ENCODE measurements around the gene F10. TPM values are rescaled to one million over a fixed set of nuclear protein-coding genes. Genes with fewer than 3 reads are reported as not detected.

The F10 gene
- total RNA-seq, 1 donor from 2014 or later, result 8.9 TPM

GRCh38 chr13:113145911-113146598 is 23.5 kb downstream of the F10 start:
- no peak for ATAC-seq
- Histone ChIP-seq H3K27ac (no peak overlapping the region), H3K36me3 (no peaks in the 10 kb centered on the region), H3K27me3 (ENCODE audit: low read depth) (no peaks in the 10 kb centered on the region), H3K9me3 (no peaks in the 10 kb centered on the region), H3K4me3 (no peak overlapping the region), H3K4me1 (no peaks in the 10 kb centered on the region)
- intact Hi-C loops (cut with DNase I), result no loop called here
- no peak for DNase-seq
- TF ChIP-seq CTCF (IDR thresholded peaks at IDR 0.05), result no peak

- Histone ChIP-seq H3K36me3 (no peaks in the 10 kb centered on the region), H3K4me3 (no peak overlapping the region), H3K27ac (no peak overlapping the region), H3K9me3 (no peaks in the 10 kb centered on the region), H3K4me1 (peaks cover under 1% of the 10 kb centered on the region), H3K27me3 (ENCODE audit: low read depth) (no peaks in the 10 kb centered on the region)
- intact Hi-C loops (cut with DNase I), result no loop called here
- ATAC-seq (no peak), DNase-seq (no peak)
- TF ChIP-seq CTCF (IDR thresholded peaks at IDR 0.05), result no peak
Observed at GRCh38 chr13:113146750-113147149, 24.2 kb downstream of the F10 start.

GRCh38 chr13:113147206-113147605 is 24.6 kb downstream of the F10 start:
- Histone ChIP-seq H3K9me3 (no peaks in the 10 kb centered on the region), H3K4me3 (no peak overlapping the region), H3K27ac (no peak overlapping the region), H3K36me3 (no peaks in the 10 kb centered on the region), H3K4me1 (peaks cover 5% of the 10 kb centered on the region), H3K27me3 (ENCODE audit: low read depth) (no peaks in the 10 kb centered on the region)
- DNase-seq (no peak), ATAC-seq (no peak)
- intact Hi-C loops (cut with DNase I), result no loop called here
- TF ChIP-seq CTCF (IDR thresholded peaks at IDR 0.05), result no peak

GRCh38 chr13:113148407-113148806 is 25.8 kb downstream of the F10 start:
- H3K27me3 ChIP-seq (ENCODE audit: low read depth), result no peaks in the 10 kb centered on the region
- no peak overlapping the region for H3K27ac ChIP-seq
- no peaks in the 10 kb centered on the region for H3K36me3 ChIP-seq
- no peak for TF ChIP-seq CTCF (IDR thresholded peaks at IDR 0.05)
- peaks cover 14% of the 10 kb centered on the region for H3K4me1 ChIP-seq
- intact Hi-C loops (cut with DNase I), result no loop called here
- no peak overlapping the region for H3K4me3 ChIP-seq
- H3K9me3 ChIP-seq, result no peaks in the 10 kb centered on the region
- ATAC-seq (no peak), DNase-seq (no peak)

- no peak overlapping the region for H3K4me3 ChIP-seq
- peaks cover 16% of the 10 kb centered on the region for H3K4me1 ChIP-seq
- no peaks in the 10 kb centered on the region for H3K36me3 ChIP-seq
- ATAC-seq (no peak), DNase-seq (no peak)
- no peaks in the 10 kb centered on the region for H3K27me3 ChIP-seq (ENCODE audit: low read depth)
- intact Hi-C loops (cut with DNase I), result no loop called here
- no peaks in the 10 kb centered on the region for H3K9me3 ChIP-seq
- H3K27ac ChIP-seq, result no peak overlapping the region
- no peak for TF ChIP-seq CTCF (IDR thresholded peaks at IDR 0.05)
Observed at GRCh38 chr13:113148940-113149503, 26.4 kb downstream of the F10 start.
